GM10248 (cell line): ENCODE data around the gene SLC37A4.

Source experiments
- CTCF ChIA-PET: fragments of 300-600 bp; sonication (Branson Sonifier 250); formaldehyde crosslinking; extraction: SDS; loops from one replicate; lab custom pipeline; 2021; ENCODE audit warnings: antibody characterized with exemption; lab: Yijun Ruan, JAX
- POLR2A ChIA-PET: fragments of 350-650 bp; sonication (Branson Sonifier 250); formaldehyde crosslinking; extraction: SDS; loops from one replicate; lab custom pipeline; 2020; ENCODE audit warnings: antibody characterized with exemption; lab: Yijun Ruan, JAX
- DNase-seq: peaks from one replicate; pipeline ENCODE4 v3.0.0; 2012; ENCODE audit errors: extremely low spot score
- CTCF ChIP-seq: IDR thresholded peaks from 2 replicates; pipeline ENCODE4 v1.5.1; 2012; ENCODE audit warnings: mild to moderate bottlenecking, low read depth; ENCODE audit errors: extremely low read depth, missing control alignments, control extremely low read depth

The SLC37A4 gene

GRCh38 chr11:119031912-119032280 lies 1.2 kb upstream of the SLC37A4 start:
- DNase-seq: no peak
- POLR2A ChIA-PET: no interaction called here
- CTCF ChIA-PET: interaction anchor here (0.7 to 4.6 kb wide), 11 partner anchors 9 to 292 kb away, joined by 3 to 47 read pairs (median 4); no protein-coding TSS in a partner anchor
- no peak for TF ChIP-seq CTCF

GRCh38 chr11:119030029-119030328 lies 698 bp downstream of the SLC37A4 start:
- no peak for DNase-seq
- ChIA-PET POLR2A (interaction anchor here (0.6 to 1.0 kb wide), 2 partner anchors 11 to 65 kb away, joined by 3 to 5 read pairs; partner anchors contain the start of genes RPS25 and TRAPPC4), CTCF (interaction anchor here (0.9 to 4.6 kb wide), 10 partner anchors 8 to 166 kb away, joined by 3 to 47 read pairs (median 4); partner anchors contain the start of genes CENATAC, DPAGT1, RPS25 and TRAPPC4)
- TF ChIP-seq CTCF: no peak

GRCh38 chr11:119029340-119030028 lies 1.2 kb downstream of the SLC37A4 start:
- ChIA-PET POLR2A (interaction anchor here (0.6 to 1.0 kb wide), 2 partner anchors 11 to 65 kb away, joined by 3 to 5 read pairs; partner anchors contain the start of genes RPS25 and TRAPPC4), CTCF (interaction anchor here (0.9 to 4.6 kb wide), 9 partner anchors 8 to 73 kb away, joined by 3 to 47 read pairs (median 5); partner anchors contain the start of genes CENATAC, DPAGT1, RPS25 and TRAPPC4)
- no peak for TF ChIP-seq CTCF
- DNase-seq: peak; percentile 40

- POLR2A ChIA-PET: no interaction called here
- no peak for TF ChIP-seq CTCF
- CTCF ChIA-PET: interaction anchor here (1.3 to 1.6 kb wide), 2 partner anchors 10 to 72 kb away, joined by 3 to 5 read pairs; partner anchors contain the start of genes RPS25, TRAPPC4 and UPK2
Observed at GRCh38 chr11:119029069-119029339, 1.7 kb downstream of the SLC37A4 start.

GRCh38 chr11:119028346-119029068 lies 2.2 kb downstream of the SLC37A4 start:
- ChIA-PET POLR2A (no interaction called here), CTCF (interaction anchor here (0.8 to 1.3 kb wide), 3 partner anchors 10 to 72 kb away, joined by 3 to 6 read pairs (median 3); partner anchors contain the start of genes RPS25, TRAPPC4 and UPK2)
- DNase-seq: no peak
- TF ChIP-seq CTCF: no peak

More at GRCh38 chr11:119029069-119029339, 1.7 kb downstream of the SLC37A4 start:
- no peak for DNase-seq

- DNase-seq: no peak
- CTCF ChIA-PET: interaction anchor here (0.8 to 1.3 kb wide), 3 partner anchors 9 to 71 kb away, joined by 3 to 6 read pairs (median 3); partner anchors contain the start of genes RPS25, TRAPPC4 and UPK2
- no peak for TF ChIP-seq CTCF
- POLR2A ChIA-PET: no interaction called here
Observed at GRCh38 chr11:119027561-119028345, 2.9 kb downstream of the SLC37A4 start.
